Measurements from ENCODE around the gene SARDH. TPM values are rescaled to one million over a fixed set of nuclear protein-coding genes. Genes with fewer than 3 reads are reported as not detected.

Gene SARDH
- total and polyA plus RNA-seq, 2 of the 13 experiments (the other 11 are each of a cell fraction or from before 2014, with no cell fraction given): 11.6 to 34.9 TPM

- TF ChIP-seq ZNF609 (CRISPR knock-in tag; IDR thresholded peaks at IDR 0.05; ENCODE audit: borderline replicate concordance) (peak; percentile 83), ZNF136 (CRISPR knock-in tag; IDR thresholded peaks at IDR 0.05; ENCODE audit: low read depth) (no peak), MTF2 (CRISPR knock-in tag; IDR thresholded peaks at IDR 0.05; ENCODE audit: borderline replicate concordance) (no peak), HNRNPH1 (optimal IDR thresholded peaks at IDR 0.05; ENCODE audit: low read depth, low read length) (no peak), ZBTB8A (CRISPR knock-in tag; IDR thresholded peaks at IDR 0.05; ENCODE audit: borderline replicate concordance, low read depth) (0 out of 2 replicates have a peak, but pooled peaks have one; percentile 55), STAG1 (CRISPR knock-in tag; IDR thresholded peaks at IDR 0.05) (peak; percentile 73), HES4 (CRISPR knock-in tag; IDR thresholded peaks at IDR 0.05; ENCODE audit: borderline replicate concordance) (no peak), XRCC5 (optimal IDR thresholded peaks at IDR 0.05; ENCODE audit: low read length) (no peak), FOXO1 (CRISPR knock-in tag; IDR thresholded peaks at IDR 0.05) (peak; percentile 81), FIP1L1 (IDR thresholded peaks at IDR 0.05; ENCODE audit: borderline replicate concordance, insufficient read depth, low read depth, low read length) (no peak), IKZF4 (CRISPR knock-in tag; IDR thresholded peaks at IDR 0.05; ENCODE audit: borderline replicate concordance, low read depth, not compliant biosample characterization) (no peak), ATF7 (IDR thresholded peaks at IDR 0.05) (no peak), ATF7 (CRISPR knock-in tag; IDR thresholded peaks at IDR 0.05) (0 out of 2 replicates have a peak, but pooled peaks have one; percentile 72), TOPORS (CRISPR knock-in tag; IDR thresholded peaks at IDR 0.05) (no peak), XBP1 (CRISPR knock-in tag; IDR thresholded peaks at IDR 0.05) (no peak), ZBTB7B (CRISPR knock-in tag; IDR thresholded peaks at IDR 0.05) (peak; percentile 91), JARID2 (CRISPR knock-in tag; IDR thresholded peaks at IDR 0.05; ENCODE audit: insufficient replicate concordance) (no peak), RARA (CRISPR knock-in tag; IDR thresholded peaks at IDR 0.05) (peak; percentile 86), ZNF614 (CRISPR knock-in tag; IDR thresholded peaks at IDR 0.05; ENCODE audit: borderline replicate concordance) (peak; percentile 17; the same call in 1 of the 2 replicates), YEATS4 (CRISPR knock-in tag; IDR thresholded peaks at IDR 0.05; ENCODE audit: borderline replicate concordance) (no peak), KLF16 (CRISPR knock-in tag; IDR thresholded peaks at IDR 0.05) (no peak), TBX2 (CRISPR knock-in tag; IDR thresholded peaks at IDR 0.05; ENCODE audit: borderline replicate concordance) (peak; percentile 74)
- TF ChIP-seq, protein P1, sequence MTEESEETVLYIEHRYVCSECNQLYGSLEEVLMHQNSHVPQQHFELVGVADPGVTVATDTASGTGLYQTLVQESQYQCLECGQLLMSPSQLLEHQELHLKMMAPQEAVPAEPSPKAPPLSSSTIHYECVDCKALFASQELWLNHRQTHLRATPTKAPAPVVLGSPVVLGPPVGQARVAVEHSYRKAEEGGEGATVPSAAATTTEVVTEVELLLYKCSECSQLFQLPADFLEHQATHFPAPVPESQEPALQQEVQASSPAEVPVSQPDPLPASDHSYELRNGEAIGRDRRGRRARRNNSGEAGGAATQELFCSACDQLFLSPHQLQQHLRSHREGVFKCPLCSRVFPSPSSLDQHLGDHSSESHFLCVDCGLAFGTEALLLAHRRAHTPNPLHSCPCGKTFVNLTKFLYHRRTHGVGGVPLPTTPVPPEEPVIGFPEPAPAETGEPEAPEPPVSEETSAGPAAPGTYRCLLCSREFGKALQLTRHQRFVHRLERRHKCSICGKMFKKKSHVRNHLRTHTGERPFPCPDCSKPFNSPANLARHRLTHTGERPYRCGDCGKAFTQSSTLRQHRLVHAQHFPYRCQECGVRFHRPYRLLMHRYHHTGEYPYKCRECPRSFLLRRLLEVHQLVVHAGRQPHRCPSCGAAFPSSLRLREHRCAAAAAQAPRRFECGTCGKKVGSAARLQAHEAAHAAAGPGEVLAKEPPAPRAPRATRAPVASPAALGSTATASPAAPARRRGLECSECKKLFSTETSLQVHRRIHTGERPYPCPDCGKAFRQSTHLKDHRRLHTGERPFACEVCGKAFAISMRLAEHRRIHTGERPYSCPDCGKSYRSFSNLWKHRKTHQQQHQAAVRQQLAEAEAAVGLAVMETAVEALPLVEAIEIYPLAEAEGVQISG (CRISPR knock-in tag; IDR thresholded peaks at IDR 0.05): peak; percentile 29; the same call in 1 of the 2 replicates
These were observed 22.1 kb downstream of the SARDH start (continued) for GRCh38 chr9:133715866-133716563.
